GM21786 (cell line): ENCODE data around the gene SLC16A11.

Experiments used
- ATAC-seq: cut with Tn5 transposase; IDR thresholded peaks from one replicate; pipeline ENCODE4 v1.9.1; 2021; ENCODE audit not compliant: unreplicated experiment

Gene SLC16A11

GRCh38 chr17:7026471-7027115 lies 17.3 kb downstream of the SLC16A11 start:
- ATAC-seq: no peak

- ATAC-seq: no peak
Measured at GRCh38 chr17:7025245-7025644, 18.6 kb downstream of the SLC16A11 start.

GRCh38 chr17:7024402-7024785 lies 19.5 kb downstream of the SLC16A11 start:
- ATAC-seq: no peak

GRCh38 chr17:7023576-7024401 lies 20.1 kb downstream of the SLC16A11 start:
- ATAC-seq: no peak

GRCh38 chr17:7022781-7023571 lies 20.9 kb downstream of the SLC16A11 start, which contains the start of gene BCL6B:
Gene BCL6B (plus strand): TSS chr17:7023050. CDS start chr17:7023672, 622 bp downstream.
- no peak for ATAC-seq

GRCh38 chr17:7021993-7022778 lies 21.7 kb downstream of the SLC16A11 start:
- peak; percentile 69 for ATAC-seq

GRCh38 chr17:7020894-7021664 lies 22.8 kb downstream of the SLC16A11 start:
- ATAC-seq: no peak

GRCh38 chr17:7019839-7020519 lies 23.9 kb downstream of the SLC16A11 start:
- no peak for ATAC-seq

GRCh38 chr17:7019367-7019766 lies 24.5 kb downstream of the SLC16A11 start:
- ATAC-seq: no peak

- no peak for ATAC-seq
Measured at GRCh38 chr17:7018331-7018964, 25.4 kb downstream of the SLC16A11 start.

GRCh38 chr17:7017827-7018200 lies 26.1 kb downstream of the SLC16A11 start:
- ATAC-seq: no peak

- ATAC-seq: no peak
Measured at GRCh38 chr17:7016886-7017826, 26.7 kb downstream of the SLC16A11 start.

GRCh38 chr17:7016418-7016817 lies 27.5 kb downstream of the SLC16A11 start:
- ATAC-seq: no peak

- peak; percentile 13 for ATAC-seq
Measured at GRCh38 chr17:7014995-7015958, 28.6 kb downstream of the SLC16A11 start.

GRCh38 chr17:7014261-7014994 lies 29.5 kb downstream of the SLC16A11 start:
- ATAC-seq: peak; percentile 78

GRCh38 chr17:7011942-7012254 lies 32.0 kb downstream of the SLC16A11 start:
- ATAC-seq: no peak
